K562 (cell line): ENCODE measurements around the gene LUM. TPM values are rescaled to one million over a fixed set of nuclear protein-coding genes. Genes with fewer than 3 reads are reported as not detected.
A peak's percentile ranks its signal among the peaks of the same experiment; 100 is the strongest.

Source experiments
- ATAC-seq: fragments of 200-7000 bp; cut with Tn5 transposase; 3 replicates; pipeline ENCODE4 v1.9.1; 2020; ENCODE audit warnings: moderate library complexity
- BruUV-seq: library from RNA; stranded (reverse); fragments of 400-500 nt; replicated peaks from 2 replicates; lab custom pipeline; 2021; lab: Mats Ljungman, UMichigan
- CTCF ChIA-PET: fragments of 300-600 bp; formaldehyde crosslinking; extraction: SDS; loops from one replicate; lab custom pipeline; 2021; ENCODE audit warnings: low intra/inter-chr PET ratio; lab: Yijun Ruan, JAX
- POLR2A ChIA-PET: fragments of 300-600, 350-650 bp; sonication (Branson Sonifier 250); formaldehyde crosslinking; extraction: SDS; loops from one replicate; lab custom pipeline; 2021; ENCODE audit warnings: antibody characterized with exemption, inconsistent platforms; lab: Yijun Ruan, JAX
- DNase-seq, 4 experiments: peaks; one replicate each; pipeline versions ENCODE4 v3.0.0 to v3.0.0-alpha.2; 2011 to 2018; ENCODE audit warnings: low spot score in 3 of 4, mixed read lengths in 3 of 4; ENCODE audit errors: extremely low read depth in 1 of 4
- FAIRE-seq: peaks from 2 replicates; lab custom pipeline; 2011; peaks lifted over from hg19 to GRCh38; lab: Jason Lieb, UNC
- H2AFZ ChIP-seq: 2 replicates; pipeline ENCODE4 v1.6.0; 2011; ENCODE audit warnings: low read depth, low read length, control low read depth, inconsistent platforms
- H3K27ac ChIP-seq: fragments of 200-600 bp; 3 replicates; pipeline ENCODE4 v1.8.0; 2011; ENCODE audit warnings: low read depth, mild to moderate bottlenecking, control low read depth, inconsistent platforms, low read length, moderate library complexity, mixed read lengths; ENCODE audit errors: extremely low read depth
- H3K27me3 ChIP-seq, 2 experiments: fragments of 300-600 bp in 1 of 2; 2 replicates in 1 of 2; 3 replicates in 1 of 2; pipeline versions ENCODE4 v1.6.0 to v1.8.0; 2011; ENCODE audit warnings: inconsistent platforms in 2 of 2, low read length in 2 of 2, mild to moderate bottlenecking in 1 of 2, mixed read lengths in 1 of 2, moderate library complexity in 1 of 2; ENCODE audit not compliant: control insufficient read depth in 2 of 2, insufficient read depth in 2 of 2
- H3K36me3 ChIP-seq: fragments of 300-600 bp; 3 replicates; pipeline ENCODE4 v1.8.0; 2011; ENCODE audit warnings: mild to moderate bottlenecking, low read length, inconsistent platforms; ENCODE audit not compliant: control insufficient read depth, insufficient read depth
- H3K4me1 ChIP-seq, 2 experiments: fragments of 200-600 bp in 1 of 2; replicated peaks in 1 of 2; 2 replicates in 1 of 2; 3 replicates in 1 of 2; pipeline versions ENCODE4 v1.5.1 to v1.8.0; 2011; ENCODE audit warnings: inconsistent platforms in 2 of 2, low read length in 2 of 2, mild to moderate bottlenecking in 1 of 2, mixed read lengths in 1 of 2, moderate library complexity in 1 of 2; ENCODE audit not compliant: control insufficient read depth in 2 of 2, insufficient read depth in 2 of 2
- H3K4me2 ChIP-seq: 2 replicates; pipeline ENCODE4 v1.6.1; 2011; ENCODE audit warnings: low read length, control low read depth, inconsistent platforms, mixed read lengths; ENCODE audit not compliant: insufficient read depth
- H3K4me3 ChIP-seq: fragments of 200-600 bp; sonication (generic), shearing (Covaris generic); 2 replicates; pipeline ENCODE4 v1.5.1; 2016; ENCODE audit warnings: control low read depth, inconsistent platforms
- H3K79me2 ChIP-seq: fragments of 200-600 bp; 3 replicates; pipeline ENCODE4 v1.8.0; 2011; ENCODE audit warnings: low read length, inconsistent platforms; ENCODE audit not compliant: control insufficient read depth, insufficient read depth
- H3K9ac ChIP-seq, 2 experiments: 2 replicates each; pipeline versions ENCODE4 v1.6.0 to v1.6.1; 2011; ENCODE audit warnings: low read depth in 2 of 2, low read length in 2 of 2, control low read depth in 1 of 2, inconsistent platforms in 1 of 2, mild to moderate bottlenecking in 1 of 2, mixed read lengths in 1 of 2; ENCODE audit not compliant: insufficient read depth in 1 of 2
- H3K9me1 ChIP-seq: one replicate; pipeline ENCODE4 v1.6.0; 2011; ENCODE audit warnings: inconsistent platforms, mild to moderate bottlenecking, low read length, moderate library complexity; ENCODE audit not compliant: control insufficient read depth, insufficient read depth
- H3K9me3 ChIP-seq: replicated peaks from 2 replicates; pipeline ENCODE4 v1.5.1; 2011; ENCODE audit warnings: low read depth, low read length, inconsistent platforms; ENCODE audit not compliant: control insufficient read depth, insufficient read depth
- H4K20me1 ChIP-seq: replicated peaks from 2 replicates; pipeline ENCODE4 v1.6.1; 2011; ENCODE audit warnings: low read length, inconsistent platforms, mixed read lengths; ENCODE audit not compliant: control insufficient read depth, insufficient read depth
- BMI1 ChIP-seq: fragments of 150-350 bp; IDR thresholded peaks from 2 replicates; pipeline ENCODE4 v1.6.1; 2014; ENCODE audit warnings: low read length
- BRD4 ChIP-seq: fragments of 200-600 bp; sonication (generic); IDR thresholded peaks from 2 replicates; pipeline ENCODE4 v1.6.1; 2017; ENCODE audit warnings: inconsistent platforms
- CBX2 ChIP-seq: fragments of 200-600 bp; sonication (generic); IDR thresholded peaks from one replicate; pipeline ENCODE4 v1.6.1; 2012; ENCODE audit warnings: mild to moderate bottlenecking, low read length, inconsistent platforms; ENCODE audit not compliant: insufficient read depth, poor library complexity, severe bottlenecking
- E2F3 ChIP-seq: fragments of 250-450 bp; sonication (Bioruptor Pico); IDR thresholded peaks from 2 replicates; pipeline ENCODE4 v1.4.0; 2020; ENCODE audit warnings: mild to moderate bottlenecking
- ESRRB ChIP-seq: fragments of 250-450 bp; sonication (Bioruptor Pico); IDR thresholded peaks from 2 replicates; pipeline ENCODE4 v1.5.0; 2020; ENCODE audit warnings: mild to moderate bottlenecking, moderate library complexity, borderline replicate concordance
- FOXJ2 ChIP-seq: fragments of 200-800 bp; sonication (Bioruptor generic); IDR thresholded peaks from 2 replicates; pipeline ENCODE4 v1.6.1; 2016; ENCODE audit warnings: missing genetic modification characterization, missing compliant biosample characterization
- HCFC1 ChIP-seq: IDR thresholded peaks from 2 replicates; pipeline ENCODE4 v1.6.1; 2012; ENCODE audit warnings: low read depth, low read length, improper control_type of control experiment
- HDAC3 ChIP-seq: fragments of 450-650 bp; IDR thresholded peaks from 2 replicates; pipeline ENCODE4 v1.6.1; 2018; ENCODE audit warnings: borderline replicate concordance, mild to moderate bottlenecking, moderate library complexity; ENCODE audit not compliant: partially characterized antibody
- NFIX ChIP-seq: fragments of 250-450 bp; sonication (Bioruptor Pico); IDR thresholded peaks from 2 replicates; pipeline ENCODE4 v1.4.0; 2020; ENCODE audit warnings: low read depth, mild to moderate bottlenecking, moderate library complexity
- OTX1 ChIP-seq: fragments of 450-650 bp; formaldehyde crosslinking; IDR thresholded peaks from 2 replicates; pipeline ENCODE4 v1.4.0; 2022; ENCODE audit warnings: mild to moderate bottlenecking
- PTRF ChIP-seq: fragments of 450-650 bp; IDR thresholded peaks from 2 replicates; pipeline ENCODE4 v1.6.1; 2016; ENCODE audit warnings: mild to moderate bottlenecking, missing genetic modification characterization, missing compliant biosample characterization
- SPI1 ChIP-seq: IDR thresholded peaks from 2 replicates; pipeline ENCODE4 v1.6.1; 2011; ENCODE audit warnings: low read depth, low read length, control low read depth, borderline replicate concordance
- TARDBP ChIP-seq: fragments of 450-650 bp; IDR thresholded peaks from 2 replicates; pipeline ENCODE4 v1.6.1; 2016
- U2AF2 ChIP-seq: fragments of 200-400 bp; formaldehyde crosslinking; optimal IDR thresholded peaks from 2 replicates; pipeline ENCODE3; 2017; ENCODE audit warnings: low read depth, mild to moderate bottlenecking, low read length
- ZNF121 ChIP-seq: sonication (generic); formaldehyde crosslinking; conservative IDR thresholded peaks from 2 replicates; pipeline ENCODE4 v1.8.0; 2022; ENCODE audit warnings: missing genetic modification reagents
- ZNF263 ChIP-seq: sonication (generic); formaldehyde crosslinking; IDR thresholded peaks from 2 replicates; pipeline ENCODE4 v1.8.0; 2022; ENCODE audit warnings: mild to moderate bottlenecking, missing genetic modification reagents, borderline replicate concordance
- ZNF347 ChIP-seq: fragments of 450-650 bp; formaldehyde crosslinking; IDR thresholded peaks from 2 replicates; pipeline ENCODE4 v1.4.0; 2020; ENCODE audit warnings: low read depth, mild to moderate bottlenecking, moderate library complexity
- ZNF699 ChIP-seq: fragments of 250-450 bp; sonication (Bioruptor Pico); IDR thresholded peaks from 2 replicates; pipeline ENCODE4 v1.8.0; 2021; ENCODE audit warnings: mild to moderate bottlenecking, moderate library complexity; ENCODE audit not compliant: insufficient replicate concordance
- WGBS: fragments of 100-300 bp; shearing (Covaris generic); methylation state at CpG from one replicate; pipeline ENCODE4 v1.1.6; 2016; ENCODE audit warnings: low coverage, mixed read lengths; ENCODE audit not compliant: insufficient coverage; ENCODE audit errors: missing lambda C conversion rate; 5-methylcytosine and 5-hydroxymethylcytosine counted together
- in situ Hi-C: fragments of 300-500 bp; cut with MboI; formaldehyde crosslinking; loops from 4 replicates; pipeline ENCODE4 v1.15.0; 2018; ENCODE audit warnings: inconsistent platforms, mixed read lengths
- intact Hi-C: fragments of 100-400 bp; cut with micrococcal nuclease; formaldehyde crosslinking; loops from 2 replicates; pipeline ENCODE4 v1.14.2; 2022
- polyA plus RNA-seq, 8 experiments: library from polyadenylated mRNA; depleted of rRNA in 4 of 8; stranded (reverse) in 5 of 8; unstranded in 3 of 8; fragments of >200 nt; fragmentation: Nextera tagmentation in 2 of 8; fragmentation: Illumina TruSeq in 1 of 8; extraction: Ambion mirVana in 2 of 8; extraction: Trizol in 1 of 8; gene quantifications; 2 replicates each; pipeline versions ENCODE4 v1.2.1 to v1.2.3, GENCODE V29; 2011 to 2014; ENCODE audit warnings: inconsistent platforms in 1 of 8, missing spikeins in 1 of 8
- total RNA-seq, 7 experiments: library from RNA; depleted of rRNA in 6 of 7; stranded (reverse); fragments of >200 nt in 6 of 7; fragmentation: Illumina TruSeq in 2 of 7; extraction: Trizol in 2 of 7; gene quantifications; 2 replicates each; pipeline versions ENCODE4 v1.2.1 to v1.2.3, GENCODE V29; 2011 to 2021; ENCODE audit warnings: low replicate concordance in 1 of 7
- TF ChIP-seq, protein P1 (sequence below): fragments of 450-650 bp; formaldehyde crosslinking; IDR thresholded peaks from 2 replicates; pipeline ENCODE4 v1.4.0; 2020; ENCODE audit warnings: mild to moderate bottlenecking, moderate library complexity

Gene LUM
- total and polyA plus RNA-seq, 9 of the 15 experiments (the other 6 are each of a cell fraction or from before 2014, with no cell fraction given) = 0.40 TPM; not detected in 8

DNA sequence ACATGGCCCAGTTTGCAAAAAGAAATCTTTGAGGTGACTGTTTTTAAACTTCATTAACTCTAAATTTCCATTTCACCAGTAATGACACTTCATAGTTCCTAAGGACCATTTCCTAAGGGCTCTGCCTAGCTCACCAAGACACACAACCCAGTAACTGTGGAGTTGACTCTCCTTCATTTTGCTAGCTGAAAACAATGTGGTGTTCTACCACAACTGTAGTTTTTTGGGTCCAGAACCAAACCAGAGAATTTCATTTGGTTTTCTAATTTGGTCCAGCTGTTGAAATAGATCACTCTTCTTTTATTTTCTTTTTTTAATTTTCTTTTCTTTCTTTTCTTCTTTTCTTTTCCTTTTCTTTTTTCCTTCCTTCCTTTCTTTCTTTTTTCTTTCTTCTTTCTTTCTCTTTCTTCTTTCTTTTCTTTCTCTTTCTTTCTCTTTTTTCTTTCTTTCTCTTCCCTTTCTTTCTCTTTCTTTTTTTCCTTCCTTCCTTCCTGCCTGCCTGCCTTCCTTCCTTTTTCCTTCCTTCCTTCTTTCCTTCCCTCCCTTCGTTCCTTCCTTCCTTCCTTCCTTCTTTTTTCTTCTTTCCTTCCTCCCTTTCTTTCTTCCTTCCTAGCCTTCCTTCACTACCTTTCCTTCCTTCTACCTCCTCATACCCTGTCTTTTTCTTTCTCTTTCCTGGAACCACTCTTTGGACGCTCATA is 18.5 kb upstream of the LUM start (continued):
- TF ChIP-seq U2AF2 = peak; percentile 38

DNA sequence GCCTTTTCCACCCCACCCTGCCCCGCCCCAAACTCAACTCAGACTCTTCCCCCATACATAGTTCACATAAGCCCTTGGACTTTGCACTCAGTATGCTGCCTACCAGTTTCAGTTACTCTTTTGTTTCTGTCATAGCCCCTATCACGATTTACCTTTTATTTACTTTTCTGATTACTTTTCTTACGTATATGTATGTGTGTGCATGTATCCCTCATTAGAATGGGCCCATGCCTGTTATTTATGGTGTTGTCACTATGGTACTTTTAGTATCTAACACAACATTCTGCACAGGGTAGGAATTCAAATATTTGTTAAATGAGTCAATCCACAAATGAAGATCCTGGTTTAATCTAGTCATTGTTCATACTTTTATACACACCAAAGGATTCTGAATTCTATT is 16.5 kb upstream of the LUM start:
- Histone ChIP-seq H3K27ac (no peak overlapping the region), H3K9ac (no peak overlapping the region), H3K4me1 (no peaks in the 10 kb centered on the region), H3K4me2 (no peak overlapping the region), H3K9me3 (no peaks in the 10 kb centered on the region), H2AFZ (no peak overlapping the region), H3K9me1 (no peaks in the 10 kb centered on the region), H3K79me2 (no peaks in the 10 kb centered on the region), H3K4me3 (no peak overlapping the region), H3K36me3 (no peaks in the 10 kb centered on the region), H3K27me3 (no peaks in the 10 kb centered on the region), H4K20me1 (no peaks in the 10 kb centered on the region)
- no TSS peak for BruUV-seq
- ChIA-PET POLR2A (no interaction called here), CTCF (no interaction called here)
- no peak for ATAC-seq
- FAIRE-seq = no peak
- intact Hi-C loops = no loop called here
- in situ Hi-C loops = no loop called here
- 1% methylated on average over 3 of the region's 3 CpGs for WGBS
- no peak for DNase-seq
- TF ChIP-seq HDAC3 = no peak
- TF ChIP-seq ZNF347 (CRISPR knock-in tag) = no peak
- no peak for TF ChIP-seq NFIX (CRISPR knock-in tag)
- TF ChIP-seq E2F3 (CRISPR knock-in tag) = no peak
- TF ChIP-seq BRD4 = no peak
- TF ChIP-seq ESRRB = no peak
- no peak for TF ChIP-seq CBX2
- TF ChIP-seq ZNF699 (CRISPR knock-in tag) = no peak
- TF ChIP-seq BMI1 = no peak
- TF ChIP-seq, protein P1, sequence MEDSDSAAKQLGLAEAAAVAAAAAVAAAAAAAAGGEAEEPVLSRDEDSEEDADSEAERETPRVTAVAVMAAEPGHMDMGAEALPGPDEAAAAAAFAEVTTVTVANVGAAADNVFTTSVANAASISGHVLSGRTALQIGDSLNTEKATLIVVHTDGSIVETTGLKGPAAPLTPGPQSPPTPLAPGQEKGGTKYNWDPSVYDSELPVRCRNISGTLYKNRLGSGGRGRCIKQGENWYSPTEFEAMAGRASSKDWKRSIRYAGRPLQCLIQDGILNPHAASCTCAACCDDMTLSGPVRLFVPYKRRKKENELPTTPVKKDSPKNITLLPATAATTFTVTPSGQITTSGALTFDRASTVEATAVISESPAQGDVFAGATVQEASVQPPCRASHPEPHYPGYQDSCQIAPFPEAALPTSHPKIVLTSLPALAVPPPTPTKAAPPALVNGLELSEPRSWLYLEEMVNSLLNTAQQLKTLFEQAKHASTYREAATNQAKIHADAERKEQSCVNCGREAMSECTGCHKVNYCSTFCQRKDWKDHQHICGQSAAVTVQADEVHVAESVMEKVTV = no peak
- TF ChIP-seq OTX1 (CRISPR knock-in tag) = no peak
- TF ChIP-seq FOXJ2 (tag) = no peak
- TF ChIP-seq SPI1 = no peak
- no peak for TF ChIP-seq ZNF121 (CRISPR knock-in tag)
- TF ChIP-seq ZNF263 = no peak
- no peak for TF ChIP-seq PTRF (tag)
- TF ChIP-seq HCFC1 = no peak
- TF ChIP-seq TARDBP = no peak
